Endothelial cell of umbilical vein (primary cell): ENCODE measurements around the gene PROC. TPM values are rescaled to one million over a fixed set of nuclear protein-coding genes. Genes with fewer than 3 reads are reported as not detected.

Source experiments
- BruUV-seq: library from RNA; stranded (reverse); fragments of 400-500 nt; replicated peaks from 2 replicates; lab custom pipeline; 2021; lab: Mats Ljungman, UMichigan
- CTCF ChIA-PET: fragments of 300-600, 350-600 bp; sonication (Branson Sonifier 250); formaldehyde crosslinking; loops from one replicate; lab custom pipeline; 2021; ENCODE audit warnings: antibody characterized with exemption, inconsistent platforms; lab: Charles Lee
- POLR2A ChIA-PET: fragments of 300-600, 350-600 bp; sonication (Branson Sonifier 250); formaldehyde crosslinking; loops from one replicate; lab custom pipeline; 2021; ENCODE audit warnings: antibody characterized with exemption, inconsistent platforms; lab: Charles Lee
- DNase-seq: peaks from one replicate; pipeline ENCODE4 v3.0.0-alpha.2; 2011; ENCODE audit warnings: low read depth, low spot score
- FAIRE-seq: peaks from 2 replicates; lab custom pipeline; 2011; peaks lifted over from hg19 to GRCh38; lab: Jason Lieb, UNC
- H2AFZ ChIP-seq: 2 replicates; pipeline ENCODE4 v1.6.0; 2012; ENCODE audit warnings: low read depth, low read length, control low read depth, inconsistent platforms
- H3K27ac ChIP-seq: 2 replicates; pipeline ENCODE4 v1.5.1; 2011; ENCODE audit warnings: low read depth, mild to moderate bottlenecking, control low read depth, low read length, moderate library complexity; ENCODE audit not compliant: insufficient read depth
- H3K27me3 ChIP-seq, 2 experiments: 2 replicates each; pipeline versions ENCODE4 v1.6.0 to v1.6.1; 2011; ENCODE audit warnings: low read length in 2 of 2, mixed read lengths in 1 of 2; ENCODE audit not compliant: control insufficient read depth in 2 of 2, insufficient read depth in 2 of 2
- H3K36me3 ChIP-seq, 2 experiments: 2 replicates in 1 of 2; 3 replicates in 1 of 2; pipeline ENCODE4 v1.5.1; 2011; ENCODE audit warnings: low read length in 2 of 2, mild to moderate bottlenecking in 1 of 2, moderate library complexity in 1 of 2; ENCODE audit not compliant: control insufficient read depth in 2 of 2, insufficient read depth in 2 of 2; ENCODE audit errors: extremely low read depth in 1 of 2
- H3K4me1 ChIP-seq: 3 replicates; pipeline ENCODE4 v1.5.1; 2011; ENCODE audit warnings: mild to moderate bottlenecking, low read length; ENCODE audit not compliant: control insufficient read depth, insufficient read depth; ENCODE audit errors: extremely low read depth
- H3K4me2 ChIP-seq: 2 replicates; pipeline ENCODE4 v1.6.1; 2011; ENCODE audit warnings: low read length, control low read depth, mixed read lengths; ENCODE audit not compliant: insufficient read depth
- H3K4me3 ChIP-seq, 3 experiments: fragments of 200-600 bp in 1 of 3; sonication (generic), shearing (Covaris generic) in 1 of 3; replicated peaks in 1 of 3; 2 replicates each; pipeline ENCODE4 v1.5.1; 2011 to 2016; ENCODE audit warnings: control low read depth in 3 of 3, low read length in 3 of 3, mild to moderate bottlenecking in 2 of 3, inconsistent platforms in 1 of 3, low read depth in 1 of 3, moderate library complexity in 1 of 3; ENCODE audit not compliant: insufficient read depth in 1 of 3
- H3K79me2 ChIP-seq: 2 replicates; pipeline ENCODE4 v1.6.0; 2012; ENCODE audit warnings: low read length, inconsistent platforms; ENCODE audit not compliant: control insufficient read depth, insufficient read depth
- H3K9ac ChIP-seq: replicated peaks from 2 replicates; pipeline ENCODE3; 2011; ENCODE audit warnings: low read length, control low read depth; ENCODE audit not compliant: insufficient read depth; ENCODE audit errors: extremely low read depth
- H3K9me1 ChIP-seq: replicated peaks from 3 replicates; pipeline ENCODE4 v1.6.0; 2011; ENCODE audit warnings: mild to moderate bottlenecking, low read length; ENCODE audit not compliant: control insufficient read depth, insufficient read depth; ENCODE audit errors: extremely low read depth
- H3K9me3 ChIP-seq: replicated peaks from 2 replicates; pipeline ENCODE4 v1.5.1; 2012; ENCODE audit warnings: low read length, inconsistent platforms; ENCODE audit not compliant: control insufficient read depth, insufficient read depth
- H4K20me1 ChIP-seq: replicated peaks from 2 replicates; pipeline ENCODE3; 2011; ENCODE audit warnings: mild to moderate bottlenecking, low read length; ENCODE audit not compliant: control insufficient read depth, insufficient read depth; ENCODE audit errors: extremely low read depth
- FOS ChIP-seq: IDR thresholded peaks from 2 replicates; pipeline ENCODE4 v1.6.1; 2011; ENCODE audit warnings: mild to moderate bottlenecking, low read length, moderate library complexity, borderline replicate concordance; ENCODE audit not compliant: insufficient read depth
- JUN ChIP-seq: IDR thresholded peaks from 2 replicates; pipeline ENCODE4 v1.6.1; 2011; ENCODE audit warnings: borderline replicate concordance, low read depth; ENCODE audit not compliant: insufficient read length, insufficient read depth
- POLR2AphosphoS5 ChIP-seq: IDR thresholded peaks from 2 replicates; pipeline ENCODE4 v1.6.1; 2012; ENCODE audit warnings: low read depth, mild to moderate bottlenecking, control low read depth, low read length, moderate library complexity; ENCODE audit not compliant: insufficient read depth
- dilution Hi-C: fragments of 300-500 bp; cut with MboI; formaldehyde crosslinking; loops from one replicate; pipeline ENCODE4 v1.15.0; 2019; ENCODE audit warnings: low sequenced_read_pairs; ENCODE audit not compliant: extremely low pct_ligation_motif_present
- intact Hi-C: fragments of 100-400 bp; cut with micrococcal nuclease; formaldehyde crosslinking; loops from one replicate; pipeline ENCODE4 v1.10.0; 2022
- polyA plus RNA-seq, 4 experiments: library from polyadenylated mRNA; depleted of rRNA in 3 of 4; stranded (reverse) in 3 of 4; unstranded in 1 of 4; fragments of >200 nt; gene quantifications; 2 replicates each; pipeline versions ENCODE4 v1.2.1 to v1.2.3, GENCODE V29; 2011 to 2012; ENCODE audit warnings: missing spikeins in 1 of 4
- total RNA-seq: library from RNA; stranded (reverse); gene quantifications from 2 replicates; pipeline ENCODE4 v1.2.3, GENCODE V29; 2021
- TF ChIP-seq, protein P1 (sequence below), 2 donors: IDR thresholded peaks; 1 replicate in 1 of 2; 2 replicates in 1 of 2; pipeline ENCODE4 v1.5.1; 2011; ENCODE audit warnings: low read length in 2 of 2, mild to moderate bottlenecking in 2 of 2, moderate library complexity in 2 of 2, control low read depth in 1 of 2, inconsistent platforms in 1 of 2, low read depth in 1 of 2; ENCODE audit not compliant: insufficient read depth in 1 of 2; ENCODE audit errors: extremely low read depth in 1 of 2

PROC gene
- total and polyA plus RNA-seq, 2 donors (not counting 3 experiments of a cell fraction or from before 2014, with no cell fraction given) = not detected

DNA sequence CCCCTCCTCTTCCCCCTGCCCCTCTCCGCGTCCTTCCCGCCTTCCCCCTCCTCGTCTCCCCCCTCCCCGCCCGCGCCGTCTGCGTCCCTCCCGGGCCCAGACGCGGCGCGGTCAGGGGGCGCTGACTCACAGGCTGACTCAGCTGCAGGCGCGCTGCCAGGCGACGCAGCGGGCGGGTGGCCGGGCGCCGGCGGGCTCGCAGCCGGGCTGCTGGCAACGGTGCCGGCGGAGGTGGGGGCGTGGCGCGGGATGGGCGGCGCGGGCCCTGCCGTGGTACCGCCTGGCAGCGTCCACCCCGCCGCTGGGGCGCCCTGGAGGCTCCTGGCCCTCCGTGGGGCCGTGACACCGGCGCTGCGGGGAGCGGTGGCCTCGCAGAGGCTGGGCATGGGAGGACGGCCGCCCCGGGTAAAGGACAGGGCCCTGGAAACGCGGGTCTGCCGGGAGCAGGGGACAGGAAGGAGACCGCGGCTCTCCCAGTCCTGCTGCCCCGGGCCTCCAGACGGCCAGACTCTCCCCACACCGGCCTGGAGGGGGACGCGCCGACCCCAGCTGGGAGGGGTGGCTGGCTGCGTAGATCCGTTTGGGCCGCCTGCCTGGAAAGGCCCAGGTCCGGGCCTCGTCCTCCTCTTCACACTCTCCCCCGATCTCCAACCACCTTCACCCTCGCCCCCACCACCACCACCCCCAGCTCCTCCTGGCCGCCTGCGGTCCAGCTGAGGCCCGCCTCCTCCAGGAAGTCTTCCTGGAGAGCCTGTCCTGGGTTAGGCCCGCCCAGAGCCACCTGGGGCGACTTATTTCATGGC lies 10.0 kb upstream of the PROC start:
- CTCF ChIA-PET = interaction anchor here (1.2 kb wide), 1 partner anchor 22 kb away, joined by 4 read pairs; no protein-coding TSS in a partner anchor
- Histone ChIP-seq H2AFZ (peak overlapping the region; percentile 88), H3K9ac (peak overlapping the region; percentile 84), H3K27ac (peak overlapping the region; percentile 95), H3K27me3 (no peaks in the 10 kb centered on the region), H3K36me3 (no peaks in the 10 kb centered on the region), H3K4me2 (peak overlapping the region; percentile 49), H3K4me1 (peaks cover 40% of the 10 kb centered on the region), H4K20me1 (no peaks in the 10 kb centered on the region), H3K9me3 (no peaks in the 10 kb centered on the region), H3K79me2 (no peaks in the 10 kb centered on the region), H3K9me1 (no peaks in the 10 kb centered on the region), H3K4me3 (peak overlapping the region in 2 of 3 experiments; percentile 27 to 34)
- FAIRE-seq = peak; percentile 78
- no TSS peak for BruUV-seq
- TF ChIP-seq, protein P1, sequence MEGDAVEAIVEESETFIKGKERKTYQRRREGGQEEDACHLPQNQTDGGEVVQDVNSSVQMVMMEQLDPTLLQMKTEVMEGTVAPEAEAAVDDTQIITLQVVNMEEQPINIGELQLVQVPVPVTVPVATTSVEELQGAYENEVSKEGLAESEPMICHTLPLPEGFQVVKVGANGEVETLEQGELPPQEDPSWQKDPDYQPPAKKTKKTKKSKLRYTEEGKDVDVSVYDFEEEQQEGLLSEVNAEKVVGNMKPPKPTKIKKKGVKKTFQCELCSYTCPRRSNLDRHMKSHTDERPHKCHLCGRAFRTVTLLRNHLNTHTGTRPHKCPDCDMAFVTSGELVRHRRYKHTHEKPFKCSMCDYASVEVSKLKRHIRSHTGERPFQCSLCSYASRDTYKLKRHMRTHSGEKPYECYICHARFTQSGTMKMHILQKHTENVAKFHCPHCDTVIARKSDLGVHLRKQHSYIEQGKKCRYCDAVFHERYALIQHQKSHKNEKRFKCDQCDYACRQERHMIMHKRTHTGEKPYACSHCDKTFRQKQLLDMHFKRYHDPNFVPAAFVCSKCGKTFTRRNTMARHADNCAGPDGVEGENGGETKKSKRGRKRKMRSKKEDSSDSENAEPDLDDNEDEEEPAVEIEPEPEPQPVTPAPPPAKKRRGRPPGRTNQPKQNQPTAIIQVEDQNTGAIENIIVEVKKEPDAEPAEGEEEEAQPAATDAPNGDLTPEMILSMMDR (IDR thresholded peaks at IDR 0.05; ENCODE audit: extremely low read depth in 1 of 2, insufficient read depth in 1 of 2, low read depth in 1 of 2, low read length in 2 of 2) = no peak
- peak; percentile 37 for TF ChIP-seq JUN
- peak; percentile 97 for TF ChIP-seq POLR2AphosphoS5
- peak; percentile 86 for TF ChIP-seq FOS
- dilution Hi-C loops = no loop called here
- intact Hi-C loops = loop anchor here (1.0 kb wide), 2 partner anchors 10 to 21 kb away; partner anchors contain the start of gene MAP3K2
- peak; percentile 92 for DNase-seq
- POLR2A ChIA-PET = no interaction called here
